Measurements from ENCODE around the gene STAT5B.

The STAT5B gene

GRCh38 chr17:42155614-42156045 lies 120.6 kb downstream of the STAT5B start:
- Histone ChIP-seq H3K4me3 (ENCODE audit: extremely low read depth, insufficient read depth, low read length, poor library complexity, severe bottlenecking) (peak overlapping the region; percentile 100), H3K9me3 (ENCODE audit: control insufficient read depth, low read length) (no peaks in the 10 kb centered on the region), H3K27ac (ENCODE audit: low read depth, low read length, severe bottlenecking) (peak overlapping the region; percentile 36), H3K36me3 (ENCODE audit: control insufficient read depth, insufficient read depth, low read length) (peaks cover 18% of the 10 kb centered on the region), H3K4me1 (ENCODE audit: control insufficient read depth, insufficient read depth, low read length, poor library complexity, severe bottlenecking) (peaks cover 7% of the 10 kb centered on the region)
- WGBS, 2 experiments (ENCODE audit: insufficient coverage in 2 of 2) = 17 to 32% methylated on average over 14 to 16 of the region's 17 CpGs

GRCh38 chr17:42153919-42154742 lies 122.1 kb downstream of the STAT5B start:
- Histone ChIP-seq H3K4me3 (ENCODE audit: extremely low read depth, insufficient read depth, low read length, poor library complexity, severe bottlenecking) (peak overlapping the region; percentile 100), H3K9me3 (ENCODE audit: control insufficient read depth, low read length) (no peaks in the 10 kb centered on the region), H3K36me3 (ENCODE audit: control insufficient read depth, insufficient read depth, low read length) (peaks cover 31% of the 10 kb centered on the region), H3K4me1 (ENCODE audit: control insufficient read depth, insufficient read depth, low read length, poor library complexity, severe bottlenecking) (peaks cover 7% of the 10 kb centered on the region), H3K27ac (ENCODE audit: low read depth, low read length, severe bottlenecking) (peak overlapping the region; percentile 74)
- 8 to 10% methylated on average over 2 to 8 of the region's 15 CpGs for WGBS, 2 experiments (ENCODE audit: insufficient coverage in 2 of 2)

All from mesodermal cell (in vitro differentiated cells).